Sigmoid colon (tissue), 4 donors: ENCODE measurements around the gene RNF157.

Experiments used
- EP300 ChIP-seq, 4 donors: sonication (generic); formaldehyde crosslinking; IDR thresholded peaks; one replicate each; pipeline ENCODE4 v1.6.1; 2017; ENCODE audit warnings: antibody characterized with exemption in 4 of 4
- POLR2A ChIP-seq, 2 donors: fragments of 450-650 bp; IDR thresholded peaks; one replicate each; pipeline ENCODE4 v1.6.1; 2016; ENCODE audit warnings: antibody characterized with exemption in 2 of 2, mild to moderate bottlenecking in 2 of 2, moderate library complexity in 2 of 2
- TF ChIP-seq, protein P1 (sequence below), 4 experiments: fragments of 450-650 bp in 3 of 4; fragments of 200-600 bp in 1 of 4; IDR thresholded peaks; one replicate each; pipeline ENCODE4 v1.5.1; 2016 to 2019; ENCODE audit warnings: antibody characterized with exemption in 4 of 4, mild to moderate bottlenecking in 3 of 4, moderate library complexity in 2 of 4

DNA sequence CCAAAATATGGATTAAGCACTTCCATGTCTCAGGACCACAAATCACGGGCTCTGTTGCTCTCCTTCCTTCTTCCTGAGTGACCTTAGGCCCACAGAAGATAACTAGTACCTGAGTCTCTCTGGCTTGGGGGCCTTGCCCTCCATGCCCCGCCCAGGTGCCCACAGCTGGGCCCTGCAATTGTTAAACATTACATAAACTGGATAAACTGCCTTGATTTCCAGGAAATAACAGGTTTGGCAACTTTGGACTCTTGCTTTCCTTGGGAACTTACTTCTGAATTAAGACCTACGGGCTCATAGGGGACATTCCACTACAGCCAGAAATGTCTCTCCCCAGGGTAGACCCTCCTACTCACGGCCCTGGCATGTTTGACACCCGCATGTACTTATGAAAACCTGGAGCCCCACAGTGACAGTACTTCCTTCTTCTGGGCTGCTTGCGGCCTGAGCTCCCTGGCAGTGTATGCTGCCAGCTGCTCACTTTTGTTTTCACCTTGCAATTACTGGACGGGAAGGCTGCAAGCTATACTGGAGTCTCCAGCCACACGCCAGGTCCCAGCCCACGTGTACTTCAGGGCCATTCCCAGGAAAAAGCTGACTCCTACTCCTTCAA, 22.5 kb upstream of the RNF157 start:
- TF ChIP-seq, protein P1, sequence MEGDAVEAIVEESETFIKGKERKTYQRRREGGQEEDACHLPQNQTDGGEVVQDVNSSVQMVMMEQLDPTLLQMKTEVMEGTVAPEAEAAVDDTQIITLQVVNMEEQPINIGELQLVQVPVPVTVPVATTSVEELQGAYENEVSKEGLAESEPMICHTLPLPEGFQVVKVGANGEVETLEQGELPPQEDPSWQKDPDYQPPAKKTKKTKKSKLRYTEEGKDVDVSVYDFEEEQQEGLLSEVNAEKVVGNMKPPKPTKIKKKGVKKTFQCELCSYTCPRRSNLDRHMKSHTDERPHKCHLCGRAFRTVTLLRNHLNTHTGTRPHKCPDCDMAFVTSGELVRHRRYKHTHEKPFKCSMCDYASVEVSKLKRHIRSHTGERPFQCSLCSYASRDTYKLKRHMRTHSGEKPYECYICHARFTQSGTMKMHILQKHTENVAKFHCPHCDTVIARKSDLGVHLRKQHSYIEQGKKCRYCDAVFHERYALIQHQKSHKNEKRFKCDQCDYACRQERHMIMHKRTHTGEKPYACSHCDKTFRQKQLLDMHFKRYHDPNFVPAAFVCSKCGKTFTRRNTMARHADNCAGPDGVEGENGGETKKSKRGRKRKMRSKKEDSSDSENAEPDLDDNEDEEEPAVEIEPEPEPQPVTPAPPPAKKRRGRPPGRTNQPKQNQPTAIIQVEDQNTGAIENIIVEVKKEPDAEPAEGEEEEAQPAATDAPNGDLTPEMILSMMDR (IDR thresholded peaks at IDR 0.05) = no peak
- TF ChIP-seq EP300 (IDR thresholded peaks at IDR 0.05) = no peak
- TF ChIP-seq POLR2A (IDR thresholded peaks at IDR 0.05) = peak in 1 of 2 donors; percentile 18
